ENCODE measurements around the gene VAV1. TPM values are rescaled to one million over a fixed set of nuclear protein-coding genes. Genes with fewer than 3 reads are reported as not detected.

The VAV1 gene
- total and polyA plus RNA-seq, 2 donors (not counting 3 experiments of a cell fraction or from before 2014, with no cell fraction given), result not detected

GRCh38 chr19:6760606-6761005, 11.9 kb upstream of the VAV1 start:
- no peak overlapping the region for H3K4me3 ChIP-seq (replicated peaks in 1 of 3; ENCODE audit: insufficient read depth in 1 of 3, low read depth in 1 of 3, low read length in 3 of 3)
- H2AFZ ChIP-seq (ENCODE audit: low read depth, low read length), result no peak overlapping the region
- no peak for TF ChIP-seq POLR2AphosphoS5 (IDR thresholded peaks at IDR 0.05; ENCODE audit: insufficient read depth, low read depth, low read length)
- no peak for TF ChIP-seq POLR2A (IDR thresholded peaks at IDR 0.05; ENCODE audit: low read depth, low read length)
- TF ChIP-seq EZH2 (IDR thresholded peaks at IDR 0.05; ENCODE audit: borderline replicate concordance, low read depth, low read length, severe bottlenecking), result no peak
- no peak for TF ChIP-seq JUN (IDR thresholded peaks at IDR 0.05; ENCODE audit: borderline replicate concordance, insufficient read depth, insufficient read length, low read depth)
- no peak for TF ChIP-seq MYC (IDR thresholded peaks at IDR 0.05; ENCODE audit: low read depth, low read length)
- TF ChIP-seq, protein P1, sequence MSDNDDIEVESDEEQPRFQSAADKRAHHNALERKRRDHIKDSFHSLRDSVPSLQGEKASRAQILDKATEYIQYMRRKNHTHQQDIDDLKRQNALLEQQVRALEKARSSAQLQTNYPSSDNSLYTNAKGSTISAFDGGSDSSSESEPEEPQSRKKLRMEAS (IDR thresholded peaks at IDR 0.05; ENCODE audit: insufficient read depth, insufficient read length), result no peak
- no peak for TF ChIP-seq GATA2 (IDR thresholded peaks at IDR 0.05; ENCODE audit: insufficient read depth, insufficient read length, low read depth, low read length)
- TF ChIP-seq FOS (IDR thresholded peaks at IDR 0.05; ENCODE audit: borderline replicate concordance, insufficient read depth, low read length), result no peak
- TF ChIP-seq, protein P2, sequence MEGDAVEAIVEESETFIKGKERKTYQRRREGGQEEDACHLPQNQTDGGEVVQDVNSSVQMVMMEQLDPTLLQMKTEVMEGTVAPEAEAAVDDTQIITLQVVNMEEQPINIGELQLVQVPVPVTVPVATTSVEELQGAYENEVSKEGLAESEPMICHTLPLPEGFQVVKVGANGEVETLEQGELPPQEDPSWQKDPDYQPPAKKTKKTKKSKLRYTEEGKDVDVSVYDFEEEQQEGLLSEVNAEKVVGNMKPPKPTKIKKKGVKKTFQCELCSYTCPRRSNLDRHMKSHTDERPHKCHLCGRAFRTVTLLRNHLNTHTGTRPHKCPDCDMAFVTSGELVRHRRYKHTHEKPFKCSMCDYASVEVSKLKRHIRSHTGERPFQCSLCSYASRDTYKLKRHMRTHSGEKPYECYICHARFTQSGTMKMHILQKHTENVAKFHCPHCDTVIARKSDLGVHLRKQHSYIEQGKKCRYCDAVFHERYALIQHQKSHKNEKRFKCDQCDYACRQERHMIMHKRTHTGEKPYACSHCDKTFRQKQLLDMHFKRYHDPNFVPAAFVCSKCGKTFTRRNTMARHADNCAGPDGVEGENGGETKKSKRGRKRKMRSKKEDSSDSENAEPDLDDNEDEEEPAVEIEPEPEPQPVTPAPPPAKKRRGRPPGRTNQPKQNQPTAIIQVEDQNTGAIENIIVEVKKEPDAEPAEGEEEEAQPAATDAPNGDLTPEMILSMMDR (IDR thresholded peaks at IDR 0.05; ENCODE audit: extremely low read depth in 1 of 2, insufficient read depth in 1 of 2, low read depth in 1 of 2, low read length in 2 of 2), result no peak
- BruUV-seq (replicated peaks), result no TSS peak
- FAIRE-seq, result no peak
- CTCF ChIA-PET, result interaction anchor here (0.9 to 1.0 kb wide), 3 partner anchors 12 to 103 kb away, joined by 3 to 5 read pairs (median 3); partner anchors contain the start of gene VAV1
- H3K27me3 ChIP-seq (ENCODE audit: control insufficient read depth in 2 of 2, insufficient read depth in 2 of 2, low read length in 2 of 2), result no peaks in the 10 kb centered on the region
- H3K79me2 ChIP-seq (ENCODE audit: control insufficient read depth, insufficient read depth, low read length), result no peaks in the 10 kb centered on the region
- H3K4me1 ChIP-seq (ENCODE audit: control insufficient read depth, extremely low read depth, insufficient read depth, low read length), result no peaks in the 10 kb centered on the region
- H3K27ac ChIP-seq (ENCODE audit: insufficient read depth, low read depth, low read length), result no peak overlapping the region
- dilution Hi-C loops (cut with MboI; ENCODE audit: extremely low pct_ligation_motif_present, low sequenced_read_pairs), result no loop called here
- H3K9me3 ChIP-seq (replicated peaks; ENCODE audit: control insufficient read depth, insufficient read depth, low read length), result no peaks in the 10 kb centered on the region
- intact Hi-C loops (cut with micrococcal nuclease), result no loop called here
- no peaks in the 10 kb centered on the region for H3K9me1 ChIP-seq (replicated peaks; ENCODE audit: control insufficient read depth, extremely low read depth, insufficient read depth, low read length)
- H3K4me2 ChIP-seq (ENCODE audit: insufficient read depth, low read length), result no peak overlapping the region
- POLR2A ChIA-PET, result no interaction called here
- no peaks in the 10 kb centered on the region for H3K36me3 ChIP-seq (ENCODE audit: control insufficient read depth in 2 of 2, extremely low read depth in 1 of 2, insufficient read depth in 2 of 2, low read length in 2 of 2)
- no peak for DNase-seq (ENCODE audit: low read depth, low spot score)
- H4K20me1 ChIP-seq (replicated peaks; ENCODE audit: control insufficient read depth, extremely low read depth, insufficient read depth, low read length), result no peaks in the 10 kb centered on the region
- no peak overlapping the region for H3K9ac ChIP-seq (replicated peaks; ENCODE audit: extremely low read depth, insufficient read depth, low read length)
